Type B pancreatic cell (in vitro differentiated cells): ENCODE data around the gene CREB3L4. TPM values are rescaled to one million over a fixed set of nuclear protein-coding genes. Genes with fewer than 3 reads are reported as not detected.

Experiments
- DNase-seq: peaks from one replicate; pipeline ENCODE4 v3.0.0; 2021; ENCODE audit warnings: mixed read lengths; ENCODE audit not compliant: unreplicated experiment; ENCODE audit errors: extremely low spot score
- H3K27ac Mint-ChIP-seq: 2 replicates; pipeline ENCODE4 v1.8.0; 2021; ENCODE audit warnings: mild to moderate bottlenecking, mixed read lengths
- H3K27me3 Mint-ChIP-seq: 2 replicates; pipeline ENCODE4 v1.8.0; 2021; ENCODE audit warnings: mixed read lengths
- H3K36me3 Mint-ChIP-seq: 2 replicates; pipeline ENCODE4 v1.8.0; 2021; ENCODE audit warnings: mixed read lengths
- H3K4me1 Mint-ChIP-seq: one replicate; pipeline ENCODE4 v1.8.0; 2021; ENCODE audit warnings: mixed read lengths; ENCODE audit not compliant: unreplicated experiment
- H3K4me3 Mint-ChIP-seq: 2 replicates; pipeline ENCODE4 v1.8.0; 2021; ENCODE audit warnings: mild to moderate bottlenecking, mixed read lengths
- H3K9me3 Mint-ChIP-seq: 2 replicates; pipeline ENCODE4 v1.8.0; 2021; ENCODE audit warnings: mixed read lengths
- CTCF ChIP-seq: fragments of 200-600 bp; sonication (generic); conservative IDR thresholded peaks from 2 replicates; pipeline ENCODE4 v1.5.0; 2021; ENCODE audit warnings: antibody characterized with exemption, mild to moderate bottlenecking
- total RNA-seq: library from RNA; stranded (reverse); gene quantifications from 2 replicates; pipeline ENCODE4 v1.2.1, GENCODE V29; 2021; ENCODE audit warnings: low replicate concordance

The CREB3L4 gene
- total RNA-seq, 1 donor from 2014 or later: 31.8 TPM

GRCh38 chr1:153963030-153963849 lies 4.5 kb upstream of the CREB3L4 start, which contains the start of gene SLC39A1:
Gene SLC39A1 (minus strand): TSS chr1:153963537. CDS start chr1:153962715, 822 bp downstream.
- Mint-ChIP-seq H3K27ac (peak within 1 kb of the TSS; percentile 99), H3K4me3 (peak within 1 kb of the TSS; percentile 92), H3K27me3 (no peaks in the 10 kb centered on the region), H3K36me3 (peaks cover 9% of the 10 kb centered on the region), H3K9me3 (no peaks in the 10 kb centered on the region), H3K4me1 (peaks cover 47% of the 10 kb centered on the region)
- no peak for TF ChIP-seq CTCF
- DNase-seq: peak; percentile 97

- DNase-seq: no peak
- Mint-ChIP-seq H3K4me3 (peak overlapping the region; percentile 92), H3K36me3 (peaks cover 9% of the 10 kb centered on the region), H3K27me3 (no peaks in the 10 kb centered on the region), H3K9me3 (no peaks in the 10 kb centered on the region), H3K27ac (peak overlapping the region; percentile 99), H3K4me1 (peaks cover 42% of the 10 kb centered on the region)
- TF ChIP-seq CTCF: no peak
These were observed 3.8 kb upstream of the CREB3L4 start for GRCh38 chr1:153963850-153964331.

GRCh38 chr1:153968000-153968363 lies 280 bp downstream of the CREB3L4 start:
- no peak for DNase-seq
- Mint-ChIP-seq H3K4me3 (peak overlapping the region; percentile 96), H3K4me1 (peaks cover 32% of the 10 kb centered on the region), H3K27ac (peak overlapping the region; percentile 92), H3K9me3 (no peaks in the 10 kb centered on the region), H3K36me3 (peaks cover 4% of the 10 kb centered on the region), H3K27me3 (no peaks in the 10 kb centered on the region)
- no peak for TF ChIP-seq CTCF

GRCh38 chr1:153968408-153968807 lies 706 bp downstream of the CREB3L4 start:
- no peak for TF ChIP-seq CTCF
- Mint-ChIP-seq H3K9me3 (no peaks in the 10 kb centered on the region), H3K27ac (peak overlapping the region; percentile 92), H3K27me3 (no peaks in the 10 kb centered on the region), H3K4me3 (peak overlapping the region; percentile 96), H3K36me3 (peaks cover 4% of the 10 kb centered on the region), H3K4me1 (peaks cover 31% of the 10 kb centered on the region)
- no peak for DNase-seq

- no peaks in the 10 kb centered on the region for H3K9me3 Mint-ChIP-seq
- H3K27ac Mint-ChIP-seq: peak overlapping the region; percentile 41
- TF ChIP-seq CTCF: no peak
- peak overlapping the region; percentile 96 for H3K4me3 Mint-ChIP-seq
- no peak for DNase-seq
- H3K36me3 Mint-ChIP-seq: peaks cover 5% of the 10 kb centered on the region
- no peaks in the 10 kb centered on the region for H3K27me3 Mint-ChIP-seq
- peaks cover 25% of the 10 kb centered on the region for H3K4me1 Mint-ChIP-seq
These were observed 1.3 kb downstream of the CREB3L4 start for GRCh38 chr1:153968972-153969371.
